Measurements from ENCODE around the gene SDK1.

SDK1 gene

DNA sequence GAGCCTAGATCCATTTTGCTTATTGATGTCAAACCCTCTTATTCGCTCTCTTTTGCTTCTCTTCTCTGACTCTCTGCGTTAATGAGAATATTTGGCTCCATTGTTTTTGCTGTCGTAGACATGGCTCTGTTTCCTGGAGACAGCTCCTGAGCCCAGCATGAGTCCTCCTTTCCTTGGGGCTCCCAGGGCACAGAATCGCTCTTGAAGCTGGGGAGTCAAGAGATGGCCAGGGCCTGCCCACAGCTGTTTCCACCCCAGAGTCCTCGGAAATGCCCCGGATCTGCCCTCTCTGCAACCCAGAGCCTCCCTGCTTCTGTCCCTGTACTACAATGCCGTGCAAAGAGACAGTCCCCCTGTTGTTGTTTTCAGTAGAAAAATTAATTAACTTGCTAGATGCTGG is 814.4 kb downstream of the SDK1 start:
- no peak overlapping the region for H3K9ac ChIP-seq (ENCODE audit: low read length in 2 of 2)
- H3K4me3 ChIP-seq (ENCODE audit: low read length in 2 of 2), result no peak overlapping the region
- H3K36me3 ChIP-seq (ENCODE audit: control insufficient read depth in 2 of 2, insufficient read depth in 2 of 2, low read length in 2 of 2), result peaks cover 2 to 3% of the 10 kb centered on the region in 2 donors
- no peak overlapping the region for H3K27ac ChIP-seq (ENCODE audit: low read length)
- no peaks in the 10 kb centered on the region for H3K4me1 ChIP-seq (ENCODE audit: control insufficient read depth, insufficient read depth, low read length)
- H3K9me3 ChIP-seq (ENCODE audit: control insufficient read depth in 2 of 2, low read length in 2 of 2), result peaks cover 0 to 4% of the 10 kb centered on the region in 2 donors
- no peaks in the 10 kb centered on the region for H3K27me3 ChIP-seq (ENCODE audit: control insufficient read depth in 1 of 2, insufficient read depth in 2 of 2, low read length in 2 of 2)

DNA sequence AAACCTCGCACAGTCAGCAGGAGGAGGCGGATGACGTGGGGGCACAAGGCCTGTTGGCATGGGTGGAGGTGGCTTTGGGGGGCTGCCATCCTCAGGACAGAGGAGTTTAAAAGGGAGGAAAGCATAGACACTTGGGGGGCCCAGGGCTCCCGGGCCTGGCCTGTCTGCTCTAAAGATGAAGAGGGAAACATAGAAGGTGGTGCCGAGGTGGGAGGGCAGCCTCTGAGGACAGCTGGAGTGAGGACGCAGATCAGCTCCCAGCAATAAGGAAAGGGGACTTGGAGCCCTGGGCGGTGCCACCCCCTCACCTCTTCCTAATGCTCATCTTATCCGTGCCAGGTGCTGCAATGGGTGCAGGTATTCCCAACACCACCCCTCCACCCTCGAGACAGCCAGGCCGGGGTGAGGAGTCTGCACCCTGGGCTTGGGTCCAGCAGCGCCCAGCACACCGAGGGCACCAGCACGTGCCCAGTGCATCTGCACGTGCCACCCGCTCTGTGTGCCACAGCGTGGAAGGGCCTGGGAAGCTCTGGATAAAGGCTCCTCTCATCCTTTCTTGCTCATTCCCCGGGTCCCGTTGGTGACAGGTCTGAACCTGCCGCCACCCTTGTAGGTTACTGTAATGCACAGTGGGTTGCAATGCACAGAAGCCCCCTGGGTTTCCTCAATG is 815.0 kb downstream of the SDK1 start:
- Histone ChIP-seq H3K27ac (ENCODE audit: low read length) (no peak overlapping the region), H3K4me3 (ENCODE audit: low read length in 2 of 2) (no peak overlapping the region), H3K9me3 (ENCODE audit: control insufficient read depth in 2 of 2, low read length in 2 of 2) (peaks cover 0 to 4% of the 10 kb centered on the region in 2 donors), H3K36me3 (ENCODE audit: control insufficient read depth in 2 of 2, insufficient read depth in 2 of 2, low read length in 2 of 2) (peaks cover 2 to 3% of the 10 kb centered on the region in 2 donors), H3K9ac (ENCODE audit: low read length in 2 of 2) (no peak overlapping the region), H3K4me1 (ENCODE audit: control insufficient read depth, insufficient read depth, low read length) (no peaks in the 10 kb centered on the region), H3K27me3 (ENCODE audit: control insufficient read depth in 1 of 2, insufficient read depth in 2 of 2, low read length in 2 of 2) (no peaks in the 10 kb centered on the region)

DNA sequence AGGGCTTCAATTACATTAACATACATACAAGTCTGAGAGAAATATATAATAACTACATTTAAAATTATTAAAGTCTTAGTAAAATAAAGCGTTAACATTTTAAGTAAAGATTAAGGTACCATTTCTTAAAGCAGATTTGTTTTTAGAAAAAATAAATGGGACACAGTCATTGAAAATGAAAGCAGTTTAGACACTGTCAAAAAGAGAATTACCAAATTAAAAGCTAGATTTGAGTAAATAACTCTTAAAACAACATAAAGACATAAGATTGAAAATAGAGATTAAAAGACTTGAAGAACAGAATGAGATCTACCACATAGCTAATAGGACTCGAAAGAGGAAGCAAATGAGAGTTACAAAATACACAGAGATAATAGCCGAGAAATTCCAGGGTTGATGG is 818.8 kb downstream of the SDK1 start:
- no peak overlapping the region for H3K9ac ChIP-seq (ENCODE audit: low read length in 2 of 2)
- H3K27ac ChIP-seq (ENCODE audit: low read length), result no peak overlapping the region
- peaks cover 0 to 4% of the 10 kb centered on the region in 2 donors for H3K9me3 ChIP-seq (ENCODE audit: control insufficient read depth in 2 of 2, low read length in 2 of 2)
- no peaks in the 10 kb centered on the region for H3K27me3 ChIP-seq (ENCODE audit: control insufficient read depth in 1 of 2, insufficient read depth in 2 of 2, low read length in 2 of 2)
- no peaks in the 10 kb centered on the region for H3K36me3 ChIP-seq (ENCODE audit: control insufficient read depth in 2 of 2, insufficient read depth in 2 of 2, low read length in 2 of 2)
- no peak overlapping the region for H3K4me3 ChIP-seq (ENCODE audit: low read length in 2 of 2)
- H3K4me1 ChIP-seq (ENCODE audit: control insufficient read depth, insufficient read depth, low read length), result no peaks in the 10 kb centered on the region

DNA sequence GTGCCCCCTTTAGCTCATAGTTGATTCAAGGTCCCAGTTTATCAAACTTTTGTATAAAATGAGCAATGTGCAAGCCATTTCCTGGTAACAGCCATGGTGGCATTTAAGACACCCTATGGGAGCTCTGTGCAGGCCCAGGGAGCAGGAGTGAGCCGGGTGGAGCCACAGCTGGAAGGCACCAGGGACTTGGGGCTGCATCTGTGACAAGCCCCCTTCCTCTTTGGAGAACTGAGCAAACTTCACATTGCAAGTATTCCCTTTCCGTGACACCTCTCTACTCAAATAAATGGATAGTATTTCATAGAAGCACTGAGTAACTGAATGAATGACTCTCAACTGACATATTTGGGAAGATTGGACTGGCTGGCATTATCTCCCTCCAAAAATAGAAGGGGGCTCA is 822.3 kb downstream of the SDK1 start:
- H3K9me3 ChIP-seq (ENCODE audit: control insufficient read depth in 2 of 2, low read length in 2 of 2), result no peaks in the 10 kb centered on the region
- H3K4me3 ChIP-seq (ENCODE audit: low read length in 2 of 2), result no peak overlapping the region
- no peaks in the 10 kb centered on the region for H3K4me1 ChIP-seq (ENCODE audit: control insufficient read depth, insufficient read depth, low read length)
- H3K27ac ChIP-seq (ENCODE audit: low read length), result no peak overlapping the region
- no peak overlapping the region for H3K9ac ChIP-seq (ENCODE audit: low read length in 2 of 2)
- no peaks in the 10 kb centered on the region for H3K27me3 ChIP-seq (ENCODE audit: control insufficient read depth in 1 of 2, insufficient read depth in 2 of 2, low read length in 2 of 2)
- H3K36me3 ChIP-seq (ENCODE audit: control insufficient read depth in 2 of 2, insufficient read depth in 2 of 2, low read length in 2 of 2), result no peaks in the 10 kb centered on the region

DNA sequence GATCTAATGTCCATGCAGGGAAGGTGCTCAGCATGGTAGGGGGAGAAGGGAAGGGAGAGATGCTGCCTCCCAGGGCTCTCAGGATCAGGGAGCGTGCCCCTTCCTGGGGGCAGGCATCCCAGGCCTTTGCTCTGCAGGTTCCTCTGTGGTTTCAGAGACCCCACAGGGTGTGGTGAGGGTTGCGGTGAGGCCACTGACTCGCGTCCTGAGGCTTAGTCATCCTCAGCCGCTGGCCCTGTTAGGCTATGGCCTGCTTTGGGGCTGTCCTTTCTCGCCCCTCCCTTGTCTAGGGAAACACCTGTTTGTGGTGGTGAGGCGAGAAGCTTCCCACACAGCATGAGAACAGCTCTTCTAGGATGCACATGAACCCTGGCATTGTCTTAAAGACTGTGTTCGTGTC is 822.8 kb downstream of the SDK1 start:
- no peak overlapping the region for H3K9ac ChIP-seq (ENCODE audit: low read length in 2 of 2)
- no peaks in the 10 kb centered on the region for H3K36me3 ChIP-seq (ENCODE audit: control insufficient read depth in 2 of 2, insufficient read depth in 2 of 2, low read length in 2 of 2)
- no peak overlapping the region for H3K27ac ChIP-seq (ENCODE audit: low read length)
- H3K27me3 ChIP-seq (ENCODE audit: control insufficient read depth in 1 of 2, insufficient read depth in 2 of 2, low read length in 2 of 2), result no peaks in the 10 kb centered on the region
- no peaks in the 10 kb centered on the region for H3K4me1 ChIP-seq (ENCODE audit: control insufficient read depth, insufficient read depth, low read length)
- H3K4me3 ChIP-seq (ENCODE audit: low read length in 2 of 2), result no peak overlapping the region
- H3K9me3 ChIP-seq (ENCODE audit: control insufficient read depth in 2 of 2, low read length in 2 of 2), result no peaks in the 10 kb centered on the region

DNA sequence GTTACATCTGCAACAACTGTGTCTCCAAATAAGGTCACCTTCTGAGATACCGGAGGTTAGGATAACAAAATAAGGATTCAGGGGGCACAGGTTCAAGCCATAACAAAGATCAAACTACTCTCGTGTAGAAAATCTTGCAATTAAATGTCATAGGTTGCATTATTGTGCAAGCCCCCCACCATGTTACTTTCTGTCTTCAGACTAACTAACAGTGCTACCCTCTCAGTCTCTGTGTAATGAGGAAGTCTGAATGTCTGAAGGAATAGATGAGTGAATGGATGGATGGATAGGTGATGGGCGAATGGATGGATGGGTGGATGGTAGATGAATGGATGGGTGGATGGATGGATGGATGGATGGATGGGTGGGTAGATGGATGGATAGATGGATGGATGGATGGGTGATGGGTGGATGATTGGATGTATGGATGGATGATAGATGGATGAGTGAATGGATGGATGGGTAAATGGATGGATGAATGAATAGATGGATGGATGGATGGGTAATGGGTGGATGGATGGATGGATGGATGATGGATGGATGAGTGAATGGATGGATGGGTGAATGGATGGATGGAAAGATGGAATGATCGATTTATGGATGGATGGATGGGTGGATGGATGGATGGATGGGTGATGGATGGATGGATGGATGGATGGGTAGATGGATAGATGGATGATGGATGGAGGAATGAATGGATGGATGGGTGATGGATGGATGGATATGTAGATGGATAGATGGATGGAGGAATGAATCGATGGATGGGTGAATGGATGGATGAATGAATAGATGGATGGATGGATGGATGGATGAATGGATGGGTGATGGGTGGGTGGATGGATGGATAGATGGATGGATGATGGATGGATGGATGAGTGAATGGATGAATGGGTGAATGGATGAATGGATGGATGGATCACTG is 823.8 kb downstream of the SDK1 start:
- Histone ChIP-seq H3K36me3 (ENCODE audit: control insufficient read depth in 2 of 2, insufficient read depth in 2 of 2, low read length in 2 of 2) (no peaks in the 10 kb centered on the region), H3K9me3 (ENCODE audit: control insufficient read depth in 2 of 2, low read length in 2 of 2) (no peaks in the 10 kb centered on the region), H3K4me1 (ENCODE audit: control insufficient read depth, insufficient read depth, low read length) (no peaks in the 10 kb centered on the region), H3K4me3 (ENCODE audit: low read length in 2 of 2) (no peak overlapping the region), H3K9ac (ENCODE audit: low read length in 2 of 2) (no peak overlapping the region), H3K27me3 (ENCODE audit: control insufficient read depth in 1 of 2, insufficient read depth in 2 of 2, low read length in 2 of 2) (no peaks in the 10 kb centered on the region), H3K27ac (ENCODE audit: low read length) (no peak overlapping the region)

DNA sequence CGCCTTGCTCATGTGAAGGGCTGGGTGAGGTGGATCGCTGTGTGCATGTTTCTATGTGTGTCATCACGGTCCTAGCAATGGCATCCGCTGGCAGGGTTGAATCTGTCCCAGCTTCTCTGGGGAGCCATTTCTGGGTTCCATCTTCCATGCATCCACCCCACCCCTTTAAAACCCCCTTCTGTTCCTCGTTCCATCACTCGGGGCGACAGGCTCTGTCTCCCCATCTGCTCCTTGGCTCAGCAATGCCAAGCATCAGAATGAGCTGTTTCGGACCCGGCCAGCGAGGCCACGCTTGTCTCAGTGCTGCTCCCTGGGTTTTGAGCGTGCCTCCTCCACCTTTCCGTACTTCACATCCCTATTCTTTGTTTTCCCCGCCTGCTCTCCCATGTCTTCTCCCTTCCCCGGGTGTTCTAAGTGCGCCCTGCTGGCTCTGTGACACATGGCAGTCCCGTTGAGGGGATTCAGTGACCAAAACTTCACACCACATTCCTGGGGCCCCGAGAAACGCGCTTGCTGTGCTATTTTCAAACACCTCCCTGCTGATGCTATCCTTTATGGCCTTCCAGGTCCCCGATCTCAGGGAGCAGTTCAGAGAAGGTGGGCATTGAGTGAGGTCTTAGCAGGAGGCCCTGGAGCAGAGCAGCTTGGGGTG is 827.0 kb downstream of the SDK1 start:
- Histone ChIP-seq H3K36me3 (ENCODE audit: control insufficient read depth in 2 of 2, insufficient read depth in 2 of 2, low read length in 2 of 2) (no peaks in the 10 kb centered on the region), H3K9ac (ENCODE audit: low read length in 2 of 2) (no peak overlapping the region), H3K9me3 (ENCODE audit: control insufficient read depth in 2 of 2, low read length in 2 of 2) (no peaks in the 10 kb centered on the region), H3K27ac (ENCODE audit: low read length) (no peak overlapping the region), H3K4me1 (ENCODE audit: control insufficient read depth, insufficient read depth, low read length) (no peaks in the 10 kb centered on the region), H3K27me3 (ENCODE audit: control insufficient read depth in 1 of 2, insufficient read depth in 2 of 2, low read length in 2 of 2) (no peaks in the 10 kb centered on the region), H3K4me3 (ENCODE audit: low read length in 2 of 2) (no peak overlapping the region)

DNA sequence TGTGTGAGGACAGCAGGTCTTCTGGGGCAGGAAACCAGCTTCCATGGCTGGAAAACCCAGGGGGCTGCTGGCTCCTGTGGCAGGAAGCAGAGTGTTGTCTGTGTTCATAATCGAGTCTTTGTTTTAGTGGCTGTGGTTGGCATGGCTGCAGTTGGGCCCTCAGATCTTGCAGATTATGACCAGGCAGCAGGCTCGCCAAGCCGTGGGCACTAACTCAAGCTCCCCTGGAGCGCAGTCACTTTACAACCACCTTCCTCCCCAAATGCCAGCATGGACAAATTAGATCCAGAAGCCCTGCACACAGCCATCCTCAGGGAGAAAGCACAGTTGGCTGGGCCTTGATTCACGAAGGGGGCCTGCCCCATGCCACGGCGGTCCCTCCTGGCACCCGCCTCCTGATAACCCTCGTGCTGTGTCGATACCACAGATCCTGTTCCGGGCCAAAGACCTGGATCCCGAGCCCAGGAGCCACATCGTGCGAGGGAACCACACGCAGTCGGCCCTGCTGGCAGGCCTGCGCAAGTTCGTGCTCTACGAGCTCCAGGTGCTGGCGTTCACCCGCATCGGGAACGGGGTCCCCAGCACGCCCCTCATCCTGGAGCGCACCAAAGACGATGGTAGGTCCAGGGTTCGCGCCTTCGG is 828.5 kb downstream of the SDK1 start:
- H3K4me1 ChIP-seq (ENCODE audit: control insufficient read depth, insufficient read depth, low read length), result no peaks in the 10 kb centered on the region
- no peak overlapping the region for H3K27ac ChIP-seq (ENCODE audit: low read length)
- no peaks in the 10 kb centered on the region for H3K36me3 ChIP-seq (ENCODE audit: control insufficient read depth in 2 of 2, insufficient read depth in 2 of 2, low read length in 2 of 2)
- H3K9ac ChIP-seq (ENCODE audit: low read length in 2 of 2), result no peak overlapping the region
- H3K27me3 ChIP-seq (ENCODE audit: control insufficient read depth in 1 of 2, insufficient read depth in 2 of 2, low read length in 2 of 2), result no peaks in the 10 kb centered on the region
- no peaks in the 10 kb centered on the region for H3K9me3 ChIP-seq (ENCODE audit: control insufficient read depth in 2 of 2, low read length in 2 of 2)
- H3K4me3 ChIP-seq (ENCODE audit: low read length in 2 of 2), result no peak overlapping the region

DNA sequence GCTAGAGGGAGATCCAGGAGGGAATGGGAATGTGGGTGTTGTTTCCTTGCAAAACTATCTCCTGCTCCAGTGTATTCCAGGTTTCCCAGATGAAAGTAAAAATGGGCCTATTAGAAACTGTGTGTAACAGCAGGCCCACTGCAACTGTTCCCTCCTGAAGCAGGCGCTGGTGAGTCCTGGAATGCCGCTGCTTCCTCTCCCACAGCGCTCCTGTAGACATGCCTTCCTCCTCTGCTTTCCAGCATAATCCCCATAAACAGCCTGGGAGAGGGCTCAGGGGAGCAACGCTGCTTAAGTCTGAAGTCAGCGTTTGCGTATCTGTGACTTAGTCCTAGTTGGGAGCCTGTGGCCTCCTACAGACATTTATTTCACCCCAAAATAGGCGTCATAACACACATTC is 830.0 kb downstream of the SDK1 start:
- Histone ChIP-seq H3K4me3 (ENCODE audit: low read length in 2 of 2) (no peak overlapping the region), H3K9me3 (ENCODE audit: control insufficient read depth in 2 of 2, low read length in 2 of 2) (no peaks in the 10 kb centered on the region), H3K36me3 (ENCODE audit: control insufficient read depth in 2 of 2, insufficient read depth in 2 of 2, low read length in 2 of 2) (no peaks in the 10 kb centered on the region), H3K4me1 (ENCODE audit: control insufficient read depth, insufficient read depth, low read length) (no peaks in the 10 kb centered on the region), H3K9ac (ENCODE audit: low read length in 2 of 2) (no peak overlapping the region), H3K27me3 (ENCODE audit: control insufficient read depth in 1 of 2, insufficient read depth in 2 of 2, low read length in 2 of 2) (no peaks in the 10 kb centered on the region), H3K27ac (ENCODE audit: low read length) (no peak overlapping the region)

DNA sequence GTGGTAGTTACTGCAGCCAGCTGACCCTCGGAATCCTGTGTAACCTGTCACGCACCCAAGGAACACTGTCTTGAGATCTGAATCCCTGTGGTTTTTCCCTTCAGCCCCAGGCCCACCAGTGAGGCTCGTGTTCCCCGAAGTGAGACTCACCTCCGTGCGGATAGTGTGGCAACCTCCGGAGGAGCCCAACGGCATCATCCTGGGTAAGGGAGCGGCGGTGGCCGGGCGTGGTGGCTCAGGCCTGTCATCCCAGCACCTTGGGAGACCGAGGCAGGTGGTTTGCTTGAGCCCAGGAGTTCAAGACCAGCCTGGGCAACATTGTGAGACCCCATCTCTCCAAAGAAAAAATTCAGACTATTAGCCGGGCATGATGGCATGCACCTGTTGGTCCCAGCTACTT is 831.2 kb downstream of the SDK1 start:
- Histone ChIP-seq H3K27me3 (ENCODE audit: control insufficient read depth in 1 of 2, insufficient read depth in 2 of 2, low read length in 2 of 2) (no peaks in the 10 kb centered on the region), H3K36me3 (ENCODE audit: control insufficient read depth in 2 of 2, insufficient read depth in 2 of 2, low read length in 2 of 2) (no peaks in the 10 kb centered on the region), H3K9me3 (ENCODE audit: control insufficient read depth in 2 of 2, low read length in 2 of 2) (no peaks in the 10 kb centered on the region), H3K4me3 (ENCODE audit: low read length in 2 of 2) (no peak overlapping the region), H3K27ac (ENCODE audit: low read length) (no peak overlapping the region), H3K9ac (ENCODE audit: low read length in 2 of 2) (no peak overlapping the region), H3K4me1 (ENCODE audit: control insufficient read depth, insufficient read depth, low read length) (no peaks in the 10 kb centered on the region)

Measured in stomach smooth muscle (tissue), 2 donors.